Dermis blood vessel endothelial cell (primary cell): ENCODE results near the gene NAIF1. TPM values are rescaled to one million over a fixed set of nuclear protein-coding genes. Genes with fewer than 3 reads are reported as not detected.

ENCODE experiments used
- DNase-seq: peaks from one replicate; pipeline ENCODE4 v3.0.0; 2010
- total RNA-seq: library from RNA; depleted of rRNA; stranded (reverse); fragments of >200 nt; gene quantifications from 2 replicates; pipeline ENCODE4 v1.2.3, GENCODE V29; 2014

The NAIF1 gene
- total RNA-seq, 1 donor from 2014 or later, result 13.8 TPM

GRCh38 chr9:128101690-128102089 is 34.6 kb upstream of the NAIF1 start:
- no peak for DNase-seq

- no peak for DNase-seq
These were observed 34.1 kb upstream of the NAIF1 start for GRCh38 chr9:128101231-128101661.

- no peak for DNase-seq
These were observed 33.5 kb upstream of the NAIF1 start for GRCh38 chr9:128100581-128100980.

DNA sequence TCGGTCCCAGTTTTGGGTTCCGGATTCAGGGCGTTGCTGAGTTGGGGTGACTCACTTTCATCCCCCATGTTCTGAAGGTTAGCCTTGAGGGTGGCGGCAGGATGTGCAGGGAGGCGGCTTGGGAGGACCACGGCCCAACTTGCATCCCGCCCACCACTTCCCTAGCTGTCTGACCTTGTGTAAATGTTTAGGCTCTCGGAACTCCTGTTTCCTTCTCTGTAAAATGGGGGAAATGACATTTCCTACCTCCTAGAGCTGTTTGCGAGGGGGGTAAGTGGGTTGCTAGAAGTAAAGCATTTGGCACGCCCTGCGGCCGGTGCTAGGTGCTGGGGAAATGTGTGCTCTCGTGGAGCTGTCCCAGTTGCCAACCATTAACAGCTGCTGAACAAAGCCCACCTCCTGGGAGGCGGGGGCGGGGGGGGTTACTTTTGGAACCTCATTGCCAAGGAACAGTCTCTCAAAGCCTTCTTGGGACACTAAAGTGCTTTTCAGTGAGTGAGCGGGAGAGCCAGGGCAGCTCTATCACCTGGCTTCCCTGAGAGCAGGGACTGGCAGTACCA is 32.9 kb upstream of the NAIF1 start:
- DNase-seq, result peak; percentile 89

DNA sequence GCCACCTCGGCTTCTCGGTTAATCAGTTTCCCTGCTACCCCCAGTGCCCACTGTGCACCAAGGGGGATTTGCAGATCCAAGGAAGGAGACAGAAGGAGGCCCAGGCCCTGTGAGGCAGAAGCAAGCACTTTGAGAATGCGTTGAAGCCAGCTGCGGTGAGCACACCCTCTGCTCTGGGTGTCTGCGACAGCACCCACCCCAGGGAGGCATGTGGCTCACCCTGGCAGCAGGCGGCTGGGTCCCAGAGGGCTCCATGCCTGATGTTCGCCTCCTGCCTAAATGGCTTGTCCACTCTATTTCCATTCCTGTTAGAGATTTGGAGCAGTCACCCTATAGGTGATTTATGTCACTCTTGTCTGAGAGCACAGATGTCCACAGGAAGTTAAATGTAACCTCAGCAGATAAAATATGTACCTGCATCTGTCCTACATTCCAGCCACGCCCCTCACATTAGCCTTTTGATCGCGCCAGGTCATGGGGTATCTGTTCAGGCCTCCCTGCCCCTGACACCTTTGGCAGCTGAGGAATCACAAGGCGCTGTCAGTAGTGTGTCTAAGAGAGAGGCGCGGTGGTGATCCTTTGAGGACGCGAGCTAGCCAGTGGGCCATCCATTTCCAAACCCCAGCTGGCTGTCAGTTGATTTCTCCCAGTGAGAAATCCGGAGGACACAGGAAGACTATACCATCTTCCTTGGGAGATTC is 32.3 kb upstream of the NAIF1 start:
- DNase-seq, result no peak

- DNase-seq, result peak; percentile 98
These were observed 31.4 kb upstream of the NAIF1 start for GRCh38 chr9:128098297-128099230.

DNA sequence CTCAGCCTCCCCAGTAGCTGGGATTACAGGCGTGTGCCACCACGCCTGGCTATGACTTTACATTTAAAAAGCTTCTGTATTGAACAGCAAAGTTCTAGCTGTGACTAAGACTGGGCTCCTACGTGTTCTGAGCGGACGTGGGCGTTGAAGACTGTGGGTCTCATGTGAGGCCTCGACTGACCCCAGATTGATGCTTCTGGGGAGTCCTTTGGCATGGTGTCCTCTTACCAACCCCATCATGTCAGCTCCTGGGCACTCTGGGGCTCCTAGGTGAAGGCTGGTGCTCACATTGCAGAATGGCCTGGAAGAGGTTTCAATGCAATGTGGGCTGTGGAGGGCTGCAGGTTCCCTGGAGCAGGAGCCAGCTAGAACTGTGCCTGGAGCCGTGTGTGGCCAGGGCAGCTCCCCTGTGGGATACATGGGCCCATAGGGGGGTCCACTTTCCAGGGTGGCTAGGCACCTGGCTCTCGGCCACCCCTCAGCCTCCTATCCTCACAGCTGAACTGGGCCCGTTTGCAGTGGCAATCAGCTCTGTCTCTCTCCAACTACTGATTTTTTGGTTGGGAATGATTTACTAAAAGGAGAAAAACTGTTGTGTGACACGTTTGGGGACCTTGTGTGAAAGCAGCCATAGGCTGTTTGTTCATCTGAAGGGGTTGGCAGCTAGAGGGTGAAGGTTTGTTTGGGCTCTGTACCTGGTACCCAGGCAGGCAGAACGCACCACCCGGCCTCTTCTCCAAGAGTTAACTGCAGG is 30.6 kb upstream of the NAIF1 start:
- no peak for DNase-seq

DNA sequence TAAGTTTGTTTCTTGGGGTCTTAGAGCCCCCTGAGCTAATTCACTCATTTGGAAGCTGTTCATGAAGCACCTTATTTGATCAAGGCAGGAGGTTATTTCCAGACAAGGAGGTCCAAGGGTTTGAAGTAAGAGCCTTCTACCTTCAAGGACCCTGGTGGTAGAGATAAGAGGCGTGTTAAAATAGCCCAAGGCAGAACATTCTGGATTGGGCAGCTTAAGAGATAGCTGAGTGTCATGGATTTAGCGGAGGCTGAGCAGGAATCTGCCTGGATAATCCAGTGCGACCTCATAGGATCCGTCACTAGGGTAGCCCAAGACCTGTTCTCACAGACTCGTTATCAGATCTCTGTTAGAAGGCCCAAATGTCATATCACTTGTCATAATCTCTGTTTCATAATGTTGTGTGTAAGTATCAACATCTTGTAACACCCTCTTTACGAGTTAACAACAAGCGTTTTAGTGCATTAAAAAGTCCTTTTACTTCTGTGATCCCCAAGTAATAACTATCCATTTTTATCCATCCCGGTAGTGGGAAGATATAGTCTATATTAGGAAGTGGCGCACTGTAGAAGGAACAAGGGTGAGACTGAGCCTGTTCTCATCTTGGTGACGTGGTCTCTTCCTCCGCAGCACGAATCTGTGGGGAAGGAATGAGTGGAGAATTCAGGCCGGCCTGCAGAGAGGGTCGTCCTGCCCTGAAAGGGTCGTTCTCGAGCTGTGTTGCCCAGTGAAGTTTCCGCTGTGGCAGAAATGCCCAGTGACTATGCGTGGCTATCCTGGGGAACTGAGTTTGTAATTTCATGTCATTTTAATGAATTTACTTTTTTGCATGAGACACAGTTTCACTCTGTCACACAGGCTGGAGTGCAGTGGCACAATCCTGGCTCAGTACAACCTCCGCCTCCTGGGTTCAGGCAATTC is 29.8 kb upstream of the NAIF1 start:
- DNase-seq, result no peak

DNA sequence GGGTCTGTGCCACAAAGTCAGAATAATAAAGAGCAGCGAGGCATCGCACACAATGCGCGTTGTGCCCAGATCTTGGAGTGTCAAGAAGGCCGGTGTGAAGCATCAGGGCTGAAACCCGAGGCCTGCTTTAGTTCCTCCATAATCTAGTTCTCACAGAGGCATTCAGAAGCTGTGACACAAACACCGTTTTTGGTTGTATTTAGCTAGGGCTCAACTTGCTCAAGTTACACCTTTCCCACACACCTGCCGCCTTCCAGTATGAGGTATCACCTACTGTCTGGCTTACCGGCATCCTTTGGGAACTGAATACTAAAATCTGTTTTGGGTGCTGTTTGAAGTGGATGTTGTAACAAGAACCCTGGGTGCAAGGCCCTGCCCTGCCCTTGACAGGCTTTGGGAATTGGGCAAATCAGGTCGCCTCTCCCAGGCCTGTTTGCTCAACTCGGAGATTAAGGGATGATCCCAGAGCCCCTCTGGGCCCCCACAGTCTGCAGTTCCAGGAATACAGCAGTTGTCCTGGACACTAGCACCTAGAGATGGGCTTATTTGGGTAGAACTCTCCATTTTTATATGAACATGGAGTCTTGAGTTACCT is 27.9 kb upstream of the NAIF1 start:
- no peak for DNase-seq

DNA sequence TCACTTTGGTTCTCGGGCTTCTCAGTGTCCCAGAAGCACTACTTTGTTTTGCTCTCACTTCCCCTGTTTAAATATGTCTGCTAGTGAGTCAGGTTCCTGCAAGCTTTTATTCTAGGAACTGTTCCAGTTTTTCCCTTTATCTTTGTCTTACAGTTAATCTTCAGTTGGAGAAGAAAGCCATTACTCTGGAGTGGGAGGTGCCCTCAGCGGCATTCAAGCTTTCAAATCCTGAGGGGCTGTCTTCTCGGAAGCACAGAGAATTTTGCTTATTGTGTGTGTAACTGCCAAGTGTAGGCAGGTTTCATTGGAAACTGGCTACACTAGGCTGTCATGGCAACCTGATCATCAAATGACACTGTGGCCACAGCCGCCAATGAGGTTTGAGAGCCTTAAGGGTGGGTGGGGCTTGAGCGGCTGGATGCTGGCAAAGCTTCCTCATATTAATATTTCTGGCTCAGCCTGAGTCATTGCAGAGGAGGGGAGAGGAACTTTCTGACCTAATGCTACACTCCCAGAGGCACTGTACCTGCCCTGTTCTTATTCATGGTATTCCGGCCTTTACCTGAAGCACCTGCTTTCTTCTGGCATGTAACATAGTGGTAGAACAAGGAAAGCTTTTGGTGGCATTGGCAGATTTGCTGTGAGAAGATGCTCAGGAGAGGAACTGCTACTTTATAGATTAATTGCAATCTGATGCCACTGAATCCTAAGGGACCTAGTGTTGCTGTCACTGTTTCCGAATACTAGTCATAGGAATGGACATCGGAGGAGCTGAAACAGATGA is 27.2 kb upstream of the NAIF1 start:
- peak; percentile 99 for DNase-seq

DNA sequence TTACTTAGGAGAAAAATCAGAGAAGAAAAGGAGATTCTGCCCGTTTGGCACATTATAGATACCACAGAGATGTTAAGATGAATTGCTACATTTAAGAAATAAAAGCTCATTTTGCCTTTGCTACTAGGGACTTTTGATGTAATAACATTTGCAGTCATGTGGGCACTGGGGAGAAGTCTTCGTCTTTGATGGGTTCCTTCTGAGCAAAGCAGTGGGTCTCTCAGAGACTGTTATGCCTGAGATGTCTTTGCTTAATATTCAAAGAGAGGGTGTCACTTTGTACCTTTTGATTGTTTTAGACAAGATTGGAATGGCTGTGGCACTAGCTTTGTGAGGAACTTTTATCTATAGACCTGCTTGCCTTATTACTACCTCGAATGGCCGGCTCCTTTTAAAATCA is 25.9 kb upstream of the NAIF1 start:
- DNase-seq, result no peak

DNA sequence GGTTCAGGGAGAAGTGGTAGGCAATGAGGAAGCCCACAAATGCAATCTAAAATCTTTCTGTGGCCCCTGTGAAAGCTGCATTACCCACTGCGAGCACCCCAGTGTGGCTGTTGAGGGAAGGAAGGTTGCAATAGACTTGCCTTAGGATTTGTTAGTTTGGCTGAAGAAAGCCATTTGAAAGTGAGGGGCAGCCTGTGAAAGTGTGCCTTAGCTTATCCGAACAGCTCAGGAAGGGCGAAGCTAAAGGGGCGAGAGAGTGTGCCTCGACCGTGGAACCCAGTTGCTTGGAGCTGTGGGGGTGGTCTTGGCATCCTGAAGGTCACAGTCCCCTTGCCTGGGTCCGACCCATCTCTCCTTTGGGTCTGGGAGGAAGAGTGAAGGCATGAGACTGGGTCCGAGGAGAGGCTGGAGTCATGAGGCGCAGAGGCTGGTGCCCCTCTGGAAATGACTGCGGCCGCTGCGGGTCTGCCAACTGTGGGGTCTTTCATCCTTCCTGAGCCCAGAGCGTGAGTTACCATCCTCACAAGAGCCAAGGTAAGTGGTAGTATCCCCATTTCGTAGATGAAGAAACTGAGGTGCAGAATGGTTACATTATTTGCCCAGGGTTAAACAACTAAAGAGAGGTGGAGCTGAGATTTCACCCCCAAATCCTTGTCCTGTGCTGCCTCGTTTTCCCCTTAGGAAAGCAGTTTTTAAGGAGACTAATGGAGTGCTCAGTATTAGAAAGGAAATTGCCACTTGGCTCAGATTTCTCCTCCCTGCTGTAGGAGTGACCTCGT is 25.3 kb upstream of the NAIF1 start:
- DNase-seq, result no peak

GRCh38 chr9:128091571-128091970 is 24.5 kb upstream of the NAIF1 start:
- no peak for DNase-seq

GRCh38 chr9:128091144-128091543 is 24.0 kb upstream of the NAIF1 start:
- DNase-seq, result no peak

- DNase-seq, result no peak
These were observed 22.2 kb upstream of the NAIF1 start for GRCh38 chr9:128089299-128089698.

DNA sequence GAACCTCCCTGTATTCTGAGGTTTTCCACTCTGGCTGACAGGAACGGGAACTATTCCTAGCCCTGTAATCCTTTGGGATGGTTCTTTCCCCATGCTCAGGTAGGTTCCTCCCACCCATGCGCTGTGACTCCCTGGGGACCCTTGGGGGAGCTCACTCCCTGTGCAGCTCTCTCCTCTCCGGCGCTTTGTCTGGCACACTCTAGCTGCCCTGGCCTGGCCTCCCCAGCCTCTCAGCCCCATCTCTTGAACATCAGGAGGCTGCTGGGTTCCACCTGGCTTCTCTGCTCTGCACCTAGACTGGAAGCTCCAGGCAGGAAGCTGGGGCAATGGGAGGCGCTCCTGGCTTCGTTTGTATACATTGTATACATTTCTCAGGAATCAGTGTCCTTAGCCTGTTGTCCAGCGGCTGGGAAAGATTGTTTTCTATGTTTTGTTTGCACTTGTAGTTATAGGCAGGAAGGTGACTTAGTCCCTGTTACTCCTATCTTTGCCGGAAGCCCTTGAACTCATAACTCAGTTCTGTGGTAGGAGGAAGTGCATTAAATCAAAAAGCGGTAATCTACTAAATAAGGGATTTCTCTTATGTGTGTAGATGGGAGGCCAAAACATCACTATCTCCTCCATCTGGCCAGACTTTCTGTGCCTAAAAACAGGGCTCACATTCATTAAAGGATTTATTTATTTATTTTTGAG is 21.3 kb upstream of the NAIF1 start:
- DNase-seq, result peak; percentile 40

DNA sequence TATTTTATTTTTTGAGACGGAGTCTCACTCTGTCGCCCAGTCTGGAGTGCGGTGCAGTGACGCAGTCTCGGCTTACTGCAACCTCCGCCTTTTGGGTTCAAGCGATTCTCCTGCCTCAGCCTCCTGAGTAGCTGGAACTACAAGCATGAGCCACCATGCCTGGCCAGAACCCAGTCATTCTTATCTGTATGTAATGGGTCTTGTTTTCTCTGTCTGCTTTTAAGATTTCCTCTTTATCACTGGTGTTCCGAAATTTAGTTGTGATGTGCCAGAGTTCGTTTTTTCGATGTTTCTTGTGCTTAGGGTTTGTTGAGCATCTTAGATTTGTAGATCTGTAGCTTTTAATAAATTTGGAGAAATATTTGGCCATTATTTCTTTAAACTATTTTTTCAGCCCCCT is 20.1 kb upstream of the NAIF1 start:
- no peak for DNase-seq

GRCh38 chr9:128085943-128086342 is 18.8 kb upstream of the NAIF1 start:
- DNase-seq, result no peak

DNA sequence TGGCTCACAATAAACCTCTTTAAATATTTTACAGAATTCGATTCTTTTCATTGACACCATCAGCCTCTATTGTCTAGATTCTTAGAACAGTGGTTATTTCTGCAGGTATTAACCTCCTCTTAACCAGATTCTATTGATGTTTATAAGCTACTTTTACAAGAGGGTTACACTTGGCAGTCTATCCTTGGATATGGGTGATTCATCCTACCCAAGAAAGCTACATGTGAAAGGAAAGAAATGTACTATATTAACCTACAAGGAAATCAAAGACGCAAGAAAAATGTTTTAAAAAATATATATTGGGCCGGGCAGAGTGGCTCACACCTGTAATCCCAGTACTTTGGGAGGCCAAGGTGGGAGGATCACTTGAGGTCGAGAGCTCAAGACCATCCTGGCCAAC is 17.6 kb upstream of the NAIF1 start:
- DNase-seq, result no peak
